NCI-H2107 treated with DMSO at 0.1 percent for 48 hours (cell line): ENCODE measurements around the gene RHBDL1.
"Not testable (repeated sequence)": the region's sequence is repeated elsewhere in the genome, so short reads cannot be mapped to it uniquely, and the experiment has no call there.

Experiments used
- DNase-seq: peaks from one replicate; lab custom pipeline; 2025; ENCODE audit not compliant: unreplicated experiment; lab: John Stamatoyannopoulos, UW

RHBDL1 gene

GRCh38 chr16:704047-704446, 28.6 kb downstream of the RHBDL1 start:
- DNase-seq, result no peak

DNA sequence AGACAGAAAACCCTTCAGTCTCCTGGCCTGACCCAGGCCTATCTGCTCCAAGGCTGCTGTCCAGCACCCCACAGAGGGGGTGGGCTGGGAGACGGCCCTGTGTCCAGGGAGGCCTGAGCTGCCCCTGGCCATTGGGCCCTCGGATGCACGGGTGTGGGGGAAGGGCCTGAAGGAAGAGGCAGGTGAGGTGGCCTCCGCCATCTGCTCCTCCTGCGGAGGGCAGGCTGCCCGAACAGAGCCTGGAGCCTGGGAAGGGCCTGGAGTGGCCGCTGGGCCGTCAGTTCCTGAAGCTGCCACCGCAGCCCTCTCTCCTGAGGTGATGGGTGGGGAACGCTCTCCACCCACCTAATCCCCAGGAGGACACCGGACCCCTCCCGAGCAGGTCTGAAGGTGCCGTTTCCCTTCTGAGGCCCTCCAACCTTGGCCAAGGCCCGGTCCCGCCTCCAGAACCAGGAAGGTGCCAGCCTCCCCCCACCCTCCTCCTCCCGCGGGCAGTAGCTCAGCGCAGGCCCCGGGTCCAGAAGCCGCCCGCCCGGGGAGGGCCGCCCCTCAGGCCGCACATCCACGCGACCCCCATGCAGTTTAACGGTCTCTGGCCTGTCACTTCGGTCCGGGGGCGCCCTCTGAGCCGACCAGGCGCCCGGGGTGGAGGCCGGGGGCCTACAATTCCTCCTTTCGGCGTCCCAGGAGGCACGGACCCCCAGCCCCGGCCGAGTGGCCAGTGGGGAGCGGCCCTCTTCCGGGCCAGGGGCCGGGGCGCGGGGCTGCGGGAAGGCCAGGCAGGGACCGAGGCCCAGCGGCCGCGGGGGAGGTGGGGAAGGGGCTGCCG, 29.3 kb downstream of the RHBDL1 start:
- DNase-seq, result no peak

- no peak for DNase-seq
These were observed 30.1 kb downstream of the RHBDL1 start, which contains the start of gene FBXL16 for GRCh38 chr16:705431-706188. Gene FBXL16, minus strand, starts transcription at chr16:705801. Its CDS starts 8,396 bp downstream, at chr16:697405.

DNA sequence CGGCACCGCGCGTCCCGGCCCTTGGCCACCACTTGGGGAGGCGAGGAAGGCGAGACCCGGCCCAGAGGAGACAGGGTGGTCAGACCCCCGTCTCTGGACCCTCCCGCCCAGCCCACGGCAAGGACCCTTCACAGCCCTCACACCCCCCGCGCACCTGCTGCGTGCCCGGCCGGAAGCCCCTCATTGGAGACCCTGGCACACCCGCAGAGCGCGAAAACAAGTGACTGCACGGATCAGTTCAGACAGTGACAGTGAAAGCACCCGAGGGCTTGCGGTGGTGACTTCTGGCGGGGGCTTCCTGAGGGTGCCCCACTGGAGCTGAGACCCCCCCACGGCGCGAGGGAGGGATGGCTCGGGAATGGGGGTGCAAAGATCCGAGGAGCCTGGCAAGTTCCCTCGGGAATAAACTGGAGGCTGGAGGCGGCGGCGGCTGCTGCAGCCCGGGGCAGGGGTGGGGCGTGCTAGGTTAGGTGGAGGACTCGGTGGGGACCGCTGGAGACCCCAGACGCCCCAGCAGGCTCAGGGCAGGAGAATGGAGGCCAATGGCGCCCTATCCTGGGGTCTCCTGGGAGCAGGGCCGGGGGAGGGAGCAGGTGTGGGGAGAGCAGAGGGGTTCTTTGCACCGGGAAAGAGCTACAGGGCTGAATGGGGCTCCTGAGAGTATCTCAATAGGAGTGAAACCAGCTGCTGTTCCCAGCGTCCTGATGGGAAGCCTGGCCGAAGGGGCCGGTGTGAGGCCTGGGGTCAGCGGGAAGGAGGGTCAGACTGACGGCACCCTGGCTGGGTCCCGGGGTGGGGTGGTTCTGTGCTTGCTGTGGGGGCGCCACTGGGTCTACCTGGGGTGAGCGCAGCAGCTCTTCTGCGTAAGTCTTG, 31.0 kb downstream of the RHBDL1 start:
- no peak for DNase-seq

- DNase-seq, result no peak
These were observed 31.6 kb downstream of the RHBDL1 start for GRCh38 chr16:707062-707538.

DNA sequence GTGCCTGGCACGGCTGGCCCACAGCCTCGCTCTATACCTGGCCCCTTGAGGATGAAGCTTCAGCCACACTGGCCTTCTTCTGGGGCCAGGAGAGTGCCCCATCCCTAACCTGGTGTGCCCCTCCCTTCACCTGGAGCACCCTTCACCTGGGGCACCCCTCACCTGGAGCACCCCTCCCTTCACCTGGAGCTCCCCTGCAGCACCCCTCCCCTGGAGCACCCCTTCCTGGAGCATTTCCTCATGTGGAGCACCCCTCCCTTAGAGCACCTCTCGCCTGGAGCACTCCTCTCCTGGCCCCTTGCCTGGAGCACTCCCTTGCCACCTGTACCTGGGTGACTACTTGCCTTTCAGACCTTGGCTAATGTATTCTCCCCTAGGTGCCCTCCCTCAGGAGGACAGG, 32.5 kb downstream of the RHBDL1 start:
- DNase-seq, result no peak

DNA sequence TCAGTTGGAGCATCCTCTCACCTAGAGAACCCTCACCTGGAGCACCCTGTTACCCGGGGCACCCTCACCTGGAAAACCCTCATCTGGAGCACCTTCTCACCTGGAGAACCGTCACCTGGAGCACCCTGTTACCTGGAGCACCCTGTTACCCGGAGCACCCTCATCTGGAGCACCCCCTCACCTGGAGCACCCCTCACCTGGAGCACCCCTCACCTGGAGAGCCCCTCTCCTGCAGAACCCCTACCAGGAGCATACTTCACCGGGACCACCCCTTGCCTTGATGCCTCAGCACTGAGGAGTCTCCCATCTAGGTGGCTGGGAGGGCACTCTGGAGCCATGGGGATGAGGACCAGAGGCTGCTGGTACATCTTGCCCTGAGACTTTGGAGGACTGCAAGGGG, 33.5 kb downstream of the RHBDL1 start:
- DNase-seq, result no peak

GRCh38 chr16:709566-710499, 34.4 kb downstream of the RHBDL1 start:
- peak; percentile 78 for DNase-seq

- DNase-seq, result no peak
These were observed 35.1 kb downstream of the RHBDL1 start for GRCh38 chr16:710500-711075.

DNA sequence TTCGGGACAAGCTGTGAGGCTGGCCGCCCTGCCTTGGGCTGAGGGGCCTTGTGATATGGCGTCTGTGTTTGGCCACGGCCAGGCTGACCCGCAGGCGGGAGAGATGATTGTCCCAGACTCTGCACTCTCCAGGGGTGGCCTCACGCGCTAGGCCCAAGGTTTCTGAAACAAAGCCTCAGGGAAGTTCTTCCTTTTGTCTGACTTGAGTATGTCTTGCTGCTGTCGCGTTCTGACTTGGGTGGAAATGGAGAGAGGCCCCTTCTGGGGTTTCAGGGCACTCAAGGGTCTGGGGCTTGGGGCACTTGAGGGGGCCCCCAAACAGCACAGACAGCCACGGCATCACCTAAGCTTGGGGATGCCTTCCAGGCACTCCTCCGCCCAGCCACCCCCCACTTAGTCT, 35.6 kb downstream of the RHBDL1 start:
- DNase-seq, result no peak

GRCh38 chr16:711548-712320, 36.3 kb downstream of the RHBDL1 start:
- DNase-seq, result no peak

DNA sequence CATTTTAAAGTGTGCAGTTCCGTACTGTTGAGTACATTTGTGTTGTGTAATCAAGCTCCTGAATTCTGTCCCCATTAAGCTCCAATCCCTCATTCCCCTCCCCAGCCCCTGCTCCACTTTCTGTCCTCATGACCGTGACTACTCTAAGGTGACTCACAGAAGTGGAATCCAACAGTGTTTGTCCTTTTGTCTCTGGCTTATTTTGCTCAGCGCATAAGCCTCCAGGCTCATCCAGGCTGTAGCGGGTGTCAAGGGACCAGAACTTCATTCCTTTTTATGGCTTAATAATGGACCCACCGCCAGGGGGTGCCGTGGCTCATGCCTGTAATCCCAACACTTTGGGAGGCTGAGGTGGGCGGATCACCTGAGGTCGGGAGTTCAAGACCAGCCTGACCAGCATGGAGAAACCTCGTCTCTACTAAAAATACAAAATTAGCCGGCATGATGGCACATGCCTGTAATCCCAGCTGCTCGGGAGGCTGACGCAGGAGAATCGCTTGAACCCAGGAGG, 37.3 kb downstream of the RHBDL1 start:
- not testable (repeated sequence) for DNase-seq

- DNase-seq, result no peak
These were observed 38.6 kb downstream of the RHBDL1 start for GRCh38 chr16:714079-714478.

GRCh38 chr16:714558-715476, 39.3 kb downstream of the RHBDL1 start, which contains the start of gene METRN:
Gene METRN, plus strand, starts transcription at chr16:715118. Its CDS starts 172 bp downstream, at chr16:715290.
- DNase-seq, result no peak

- no peak for DNase-seq
These were observed 40.2 kb downstream of the RHBDL1 start for GRCh38 chr16:715477-716199.

GRCh38 chr16:716200-716568, 40.7 kb downstream of the RHBDL1 start:
- no peak for DNase-seq

GRCh38 chr16:716768-717325, 41.4 kb downstream of the RHBDL1 start:
- DNase-seq, result no peak
